Ovary (tissue), 3 donors: Measurements from ENCODE around the gene GPR75.

ENCODE experiments used
- CTCF ChIP-seq, 3 donors: fragments of 450-650 bp in 2 of 3; fragments of 200-600 bp in 1 of 3; IDR thresholded peaks; one replicate each; pipeline versions ENCODE4 v1.5.1 to v1.8.0; 2016 to 2022; ENCODE audit warnings: antibody characterized with exemption in 3 of 3, mild to moderate bottlenecking in 1 of 3
- EP300 ChIP-seq: sonication (generic); formaldehyde crosslinking; IDR thresholded peaks from one replicate; pipeline ENCODE4 v1.6.1; 2017; ENCODE audit warnings: antibody characterized with exemption
- POLR2A ChIP-seq: fragments of 450-650 bp; IDR thresholded peaks from one replicate; pipeline ENCODE4 v1.6.1; 2017; ENCODE audit warnings: antibody characterized with exemption, mild to moderate bottlenecking, moderate library complexity
- donor health status: DM: no; HTN: no; CAD: no.

- no peak for TF ChIP-seq CTCF (IDR thresholded peaks at IDR 0.05)
- TF ChIP-seq POLR2A: no peak
- TF ChIP-seq EP300: no peak
Observed at GRCh38 chr2:53861824-53862223, 2.1 kb upstream of the GPR75 start.
